ENCODE measurements around the gene GABARAP.

The GABARAP gene

DNA sequence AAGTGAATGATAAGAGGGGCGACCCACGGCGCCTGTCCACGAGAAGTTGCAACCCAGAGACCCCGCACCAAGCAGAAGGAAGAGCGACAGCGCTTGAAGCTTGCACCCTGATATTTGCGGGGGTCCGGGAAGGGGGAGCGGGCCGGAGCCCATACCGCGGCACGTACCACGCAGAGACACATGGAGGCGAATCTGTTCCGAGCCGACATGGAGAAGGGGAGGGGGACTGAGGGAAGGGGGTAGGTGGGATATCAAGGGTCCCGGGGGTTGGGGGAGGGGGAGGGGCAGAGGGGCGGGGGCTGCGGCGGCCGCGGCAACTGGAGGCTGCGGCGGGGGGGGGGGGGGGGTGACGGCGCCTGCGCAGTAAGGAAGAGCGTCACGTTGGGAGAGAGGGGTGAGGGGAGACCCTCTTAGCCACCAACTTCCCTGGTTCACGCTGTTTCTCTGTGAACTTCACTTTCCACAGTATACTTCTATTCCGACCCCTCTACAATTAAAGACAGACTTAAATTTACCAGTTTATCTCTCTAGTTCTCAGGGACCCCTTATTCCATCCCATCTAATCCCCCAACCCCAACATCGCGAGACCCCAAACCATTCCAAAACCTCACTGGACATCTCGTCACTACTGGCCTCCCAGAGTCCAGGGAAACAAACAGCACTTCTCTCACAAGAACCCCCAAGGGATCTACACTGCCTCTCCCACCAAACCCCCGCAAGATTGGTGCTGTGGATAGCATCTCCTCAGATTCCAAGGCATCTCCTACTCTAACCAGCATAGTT is 30.6 kb downstream of the GABARAP start:
- no peak overlapping the region for H3K27ac ChIP-seq (ENCODE audit: extremely low read depth, low read depth, low read length)
- TF ChIP-seq ZNF174 (tag by site-specific recombination; IDR thresholded peaks at IDR 0.05): no peak
- TF ChIP-seq, protein P1, sequence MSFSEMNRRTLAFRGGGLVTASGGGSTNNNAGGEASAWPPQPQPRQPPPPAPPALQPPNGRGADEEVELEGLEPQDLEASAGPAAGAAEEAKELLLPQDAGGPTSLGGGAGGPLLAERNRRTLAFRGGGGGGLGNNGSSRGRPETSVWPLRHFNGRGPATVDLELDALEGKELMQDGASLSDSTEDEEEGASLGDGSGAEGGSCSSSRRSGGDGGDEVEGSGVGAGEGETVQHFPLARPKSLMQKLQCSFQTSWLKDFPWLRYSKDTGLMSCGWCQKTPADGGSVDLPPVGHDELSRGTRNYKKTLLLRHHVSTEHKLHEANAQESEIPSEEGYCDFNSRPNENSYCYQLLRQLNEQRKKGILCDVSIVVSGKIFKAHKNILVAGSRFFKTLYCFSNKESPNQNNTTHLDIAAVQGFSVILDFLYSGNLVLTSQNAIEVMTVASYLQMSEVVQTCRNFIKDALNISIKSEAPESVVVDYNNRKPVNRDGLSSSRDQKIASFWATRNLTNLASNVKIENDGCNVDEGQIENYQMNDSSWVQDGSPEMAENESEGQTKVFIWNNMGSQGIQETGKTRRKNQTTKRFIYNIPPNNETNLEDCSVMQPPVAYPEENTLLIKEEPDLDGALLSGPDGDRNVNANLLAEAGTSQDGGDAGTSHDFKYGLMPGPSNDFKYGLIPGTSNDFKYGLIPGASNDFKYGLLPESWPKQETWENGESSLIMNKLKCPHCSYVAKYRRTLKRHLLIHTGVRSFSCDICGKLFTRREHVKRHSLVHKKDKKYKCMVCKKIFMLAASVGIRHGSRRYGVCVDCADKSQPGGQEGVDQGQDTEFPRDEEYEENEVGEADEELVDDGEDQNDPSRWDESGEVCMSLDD (tag by site-specific recombination; IDR thresholded peaks at IDR 0.05): peak; percentile 3; the same call in 1 of the 2 replicates
- H3K4me1 ChIP-seq (ENCODE audit: control insufficient read depth, insufficient read depth, low read length): peaks cover 8% of the 10 kb centered on the region; the same call in 1 of the 2 replicates
- CTCF ChIA-PET: interaction anchor here (0.7 kb wide), 1 partner anchor 149 kb away, joined by 4 read pairs; no protein-coding TSS in a partner anchor
- H3K36me3 ChIP-seq (ENCODE audit: control insufficient read depth in 2 of 2, insufficient read depth in 1 of 2, low read length in 2 of 2): no peaks in the 10 kb centered on the region
- no peaks in the 10 kb centered on the region for H3K9me3 ChIP-seq (ENCODE audit: control insufficient read depth, insufficient read depth, low read depth, low read length)
- no peak overlapping the region for H3K4me3 ChIP-seq (ENCODE audit: low read depth, low read length)
- POLR2A ChIA-PET: no interaction called here

DNA sequence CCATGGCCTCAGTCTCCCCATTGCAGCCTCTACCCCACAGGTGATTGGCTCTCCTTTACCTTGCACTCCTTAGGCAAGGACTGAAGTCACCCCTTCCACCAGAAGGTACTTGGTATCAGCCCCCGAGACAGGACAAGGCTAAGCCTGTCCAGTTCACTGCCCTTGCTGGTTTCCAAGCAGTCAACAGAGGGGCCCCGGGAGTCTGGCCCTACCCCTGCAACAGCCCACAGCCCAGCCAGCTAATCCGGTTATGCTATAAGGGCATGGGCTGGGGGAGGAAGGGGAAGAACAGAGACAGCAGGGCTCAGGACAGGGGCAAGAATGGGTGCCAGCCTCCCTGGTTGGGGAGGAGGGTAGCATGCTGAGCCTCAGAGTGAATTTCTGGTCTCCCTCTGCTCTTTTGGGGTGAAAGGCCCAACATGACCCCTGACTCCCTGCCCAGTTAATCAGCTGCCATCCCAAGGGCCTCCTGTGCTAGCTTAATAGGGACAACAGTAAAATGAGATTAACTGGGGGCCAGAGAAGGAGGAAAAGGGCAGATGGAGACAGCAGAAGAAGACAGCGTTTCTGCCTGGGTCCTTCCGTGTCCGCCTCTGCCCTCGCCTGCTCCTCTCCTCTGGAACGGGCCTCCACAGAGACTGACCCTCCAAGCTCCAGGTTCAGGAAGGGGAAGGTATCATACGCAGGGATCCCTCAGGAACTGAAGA is 33.3 kb downstream of the GABARAP start:
- H3K9me3 ChIP-seq (ENCODE audit: control insufficient read depth, insufficient read depth, low read depth, low read length): no peaks in the 10 kb centered on the region
- peaks cover 0 to 5% of the 10 kb centered on the region in 2 experiments; a peak in 1 of 3 replicates for H3K36me3 ChIP-seq (ENCODE audit: control insufficient read depth in 2 of 2, insufficient read depth in 1 of 2, low read length in 2 of 2)
- ChIA-PET POLR2A (no interaction called here), CTCF (interaction anchor here (2.0 kb wide), 1 partner anchor 32 kb away, joined by 8 read pairs; no protein-coding TSS in a partner anchor)
- H3K27ac ChIP-seq (ENCODE audit: extremely low read depth, low read depth, low read length): no peak overlapping the region
- no peak overlapping the region for H3K4me3 ChIP-seq (ENCODE audit: low read depth, low read length)
- TF ChIP-seq KLF9 (tag by site-specific recombination; IDR thresholded peaks at IDR 0.05; ENCODE audit: low read depth) (no peak), ZNF623 (tag by site-specific recombination; IDR thresholded peaks at IDR 0.05) (no peak), ZNF792 (tag by site-specific recombination; IDR thresholded peaks at IDR 0.05) (no peak), EGR2 (tag by site-specific recombination; IDR thresholded peaks at IDR 0.05; ENCODE audit: low read depth) (no peak), KLF16 (tag by site-specific recombination; IDR thresholded peaks at IDR 0.05) (no peak), ZNF548 (tag by site-specific recombination; IDR thresholded peaks at IDR 0.05) (no peak), KLF7 (tag by site-specific recombination; IDR thresholded peaks at IDR 0.05; ENCODE audit: borderline replicate concordance) (no peak)
- TF ChIP-seq, protein P2, sequence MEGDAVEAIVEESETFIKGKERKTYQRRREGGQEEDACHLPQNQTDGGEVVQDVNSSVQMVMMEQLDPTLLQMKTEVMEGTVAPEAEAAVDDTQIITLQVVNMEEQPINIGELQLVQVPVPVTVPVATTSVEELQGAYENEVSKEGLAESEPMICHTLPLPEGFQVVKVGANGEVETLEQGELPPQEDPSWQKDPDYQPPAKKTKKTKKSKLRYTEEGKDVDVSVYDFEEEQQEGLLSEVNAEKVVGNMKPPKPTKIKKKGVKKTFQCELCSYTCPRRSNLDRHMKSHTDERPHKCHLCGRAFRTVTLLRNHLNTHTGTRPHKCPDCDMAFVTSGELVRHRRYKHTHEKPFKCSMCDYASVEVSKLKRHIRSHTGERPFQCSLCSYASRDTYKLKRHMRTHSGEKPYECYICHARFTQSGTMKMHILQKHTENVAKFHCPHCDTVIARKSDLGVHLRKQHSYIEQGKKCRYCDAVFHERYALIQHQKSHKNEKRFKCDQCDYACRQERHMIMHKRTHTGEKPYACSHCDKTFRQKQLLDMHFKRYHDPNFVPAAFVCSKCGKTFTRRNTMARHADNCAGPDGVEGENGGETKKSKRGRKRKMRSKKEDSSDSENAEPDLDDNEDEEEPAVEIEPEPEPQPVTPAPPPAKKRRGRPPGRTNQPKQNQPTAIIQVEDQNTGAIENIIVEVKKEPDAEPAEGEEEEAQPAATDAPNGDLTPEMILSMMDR (tag by site-specific recombination; IDR thresholded peaks at IDR 0.05): no peak
- TF ChIP-seq, protein P3, sequence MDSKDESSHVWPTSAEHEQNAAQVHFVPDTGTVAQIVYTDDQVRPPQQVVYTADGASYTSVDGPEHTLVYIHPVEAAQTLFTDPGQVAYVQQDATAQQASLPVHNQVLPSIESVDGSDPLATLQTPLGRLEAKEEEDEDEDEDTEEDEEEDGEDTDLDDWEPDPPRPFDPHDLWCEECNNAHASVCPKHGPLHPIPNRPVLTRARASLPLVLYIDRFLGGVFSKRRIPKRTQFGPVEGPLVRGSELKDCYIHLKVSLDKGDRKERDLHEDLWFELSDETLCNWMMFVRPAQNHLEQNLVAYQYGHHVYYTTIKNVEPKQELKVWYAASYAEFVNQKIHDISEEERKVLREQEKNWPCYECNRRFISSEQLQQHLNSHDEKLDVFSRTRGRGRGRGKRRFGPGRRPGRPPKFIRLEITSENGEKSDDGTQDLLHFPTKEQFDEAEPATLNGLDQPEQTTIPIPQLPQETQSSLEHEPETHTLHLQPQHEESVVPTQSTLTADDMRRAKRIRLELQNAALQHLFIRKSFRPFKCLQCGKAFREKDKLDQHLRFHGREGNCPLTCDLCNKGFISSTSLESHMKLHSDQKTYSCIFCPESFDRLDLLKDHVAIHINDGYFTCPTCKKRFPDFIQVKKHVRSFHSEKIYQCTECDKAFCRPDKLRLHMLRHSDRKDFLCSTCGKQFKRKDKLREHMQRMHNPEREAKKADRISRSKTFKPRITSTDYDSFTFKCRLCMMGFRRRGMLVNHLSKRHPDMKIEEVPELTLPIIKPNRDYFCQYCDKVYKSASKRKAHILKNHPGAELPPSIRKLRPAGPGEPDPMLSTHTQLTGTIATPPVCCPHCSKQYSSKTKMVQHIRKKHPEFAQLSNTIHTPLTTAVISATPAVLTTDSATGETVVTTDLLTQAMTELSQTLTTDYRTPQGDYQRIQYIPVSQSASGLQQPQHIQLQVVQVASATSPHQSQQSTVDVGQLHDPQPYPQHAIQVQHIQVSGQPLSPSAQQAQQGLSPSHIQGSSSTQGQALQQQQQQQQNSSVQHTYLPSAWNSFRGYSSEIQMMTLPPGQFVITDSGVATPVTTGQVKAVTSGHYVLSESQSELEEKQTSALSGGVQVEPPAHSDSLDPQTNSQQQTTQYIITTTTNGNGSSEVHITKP (tag by site-specific recombination; IDR thresholded peaks at IDR 0.05): 0 out of 2 replicates have a peak, but pooled peaks have one; percentile 27
- H3K4me1 ChIP-seq (ENCODE audit: control insufficient read depth, insufficient read depth, low read length): peaks cover 7% of the 10 kb centered on the region; the same call in 1 of the 2 replicates
